ENCODE results near the gene IL22. TPM values are rescaled to one million over a fixed set of nuclear protein-coding genes. Genes with fewer than 3 reads are reported as not detected.

IL22 gene
- total RNA-seq, 3 donors from 2014 or later = not detected

DNA sequence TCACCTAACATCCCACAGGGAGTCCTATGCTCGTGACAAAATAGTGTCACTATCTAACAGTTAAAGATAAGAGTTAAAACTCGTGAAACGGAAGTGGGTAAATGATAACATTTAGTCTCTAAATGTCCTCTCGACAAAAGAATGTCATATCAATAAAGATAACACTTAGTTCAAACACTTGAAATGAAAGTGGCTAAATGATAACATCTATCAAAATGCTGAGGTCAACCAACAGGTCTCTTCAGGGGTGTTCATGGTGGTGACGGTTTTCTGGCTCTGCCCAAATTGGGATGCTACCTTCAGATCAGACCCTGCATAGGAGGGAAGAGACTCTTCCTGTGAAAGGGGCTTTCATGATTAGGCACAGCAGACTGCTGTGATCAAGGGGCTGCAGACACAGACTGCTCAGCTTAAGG, 49.9 kb downstream of the IL22 start:
- DNase-seq (no peak), ATAC-seq (no peak)
- intact Hi-C loops (cut with DNase I, micrococcal nuclease) = no loop called here
- TF ChIP-seq, protein P1, sequence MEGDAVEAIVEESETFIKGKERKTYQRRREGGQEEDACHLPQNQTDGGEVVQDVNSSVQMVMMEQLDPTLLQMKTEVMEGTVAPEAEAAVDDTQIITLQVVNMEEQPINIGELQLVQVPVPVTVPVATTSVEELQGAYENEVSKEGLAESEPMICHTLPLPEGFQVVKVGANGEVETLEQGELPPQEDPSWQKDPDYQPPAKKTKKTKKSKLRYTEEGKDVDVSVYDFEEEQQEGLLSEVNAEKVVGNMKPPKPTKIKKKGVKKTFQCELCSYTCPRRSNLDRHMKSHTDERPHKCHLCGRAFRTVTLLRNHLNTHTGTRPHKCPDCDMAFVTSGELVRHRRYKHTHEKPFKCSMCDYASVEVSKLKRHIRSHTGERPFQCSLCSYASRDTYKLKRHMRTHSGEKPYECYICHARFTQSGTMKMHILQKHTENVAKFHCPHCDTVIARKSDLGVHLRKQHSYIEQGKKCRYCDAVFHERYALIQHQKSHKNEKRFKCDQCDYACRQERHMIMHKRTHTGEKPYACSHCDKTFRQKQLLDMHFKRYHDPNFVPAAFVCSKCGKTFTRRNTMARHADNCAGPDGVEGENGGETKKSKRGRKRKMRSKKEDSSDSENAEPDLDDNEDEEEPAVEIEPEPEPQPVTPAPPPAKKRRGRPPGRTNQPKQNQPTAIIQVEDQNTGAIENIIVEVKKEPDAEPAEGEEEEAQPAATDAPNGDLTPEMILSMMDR (IDR thresholded peaks at IDR 0.05) = no peak
- Histone ChIP-seq H3K4me1 (ENCODE audit: low read depth) (no peaks in the 10 kb centered on the region), H3K4me3 (no peak overlapping the region), H3K36me3 (ENCODE audit: low read depth) (no peaks in the 10 kb centered on the region), H3K9me3 (no peaks in the 10 kb centered on the region)

DNA sequence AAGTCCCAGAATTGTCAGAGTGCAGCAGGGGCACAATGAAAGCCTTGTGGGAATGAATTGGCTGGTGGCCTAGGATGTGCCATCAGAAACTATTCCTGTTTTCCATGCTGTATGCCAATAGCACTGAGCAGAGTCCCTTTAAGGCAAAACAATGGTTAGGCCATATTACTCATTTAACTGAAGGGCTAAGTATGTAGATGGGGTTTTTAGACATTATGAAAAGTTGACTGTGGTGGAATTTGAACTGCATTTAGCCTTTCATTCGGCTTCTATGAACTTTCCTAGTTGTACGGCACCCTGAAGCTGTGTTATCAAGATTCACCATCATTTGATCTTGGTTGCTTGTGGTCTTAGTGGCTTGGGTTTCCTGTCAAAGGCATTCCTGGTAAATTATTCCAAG, 52.5 kb downstream of the IL22 start:
- Histone ChIP-seq H3K4me3 (no peak overlapping the region), H3K9me3 (no peaks in the 10 kb centered on the region), H3K4me1 (ENCODE audit: low read depth) (no peaks in the 10 kb centered on the region), H3K36me3 (ENCODE audit: low read depth) (no peaks in the 10 kb centered on the region)
- DNase-seq (no peak), ATAC-seq (no peak)
- TF ChIP-seq, protein P1 (IDR thresholded peaks at IDR 0.05) = no peak
- intact Hi-C loops (cut with DNase I, micrococcal nuclease) = no loop called here

DNA sequence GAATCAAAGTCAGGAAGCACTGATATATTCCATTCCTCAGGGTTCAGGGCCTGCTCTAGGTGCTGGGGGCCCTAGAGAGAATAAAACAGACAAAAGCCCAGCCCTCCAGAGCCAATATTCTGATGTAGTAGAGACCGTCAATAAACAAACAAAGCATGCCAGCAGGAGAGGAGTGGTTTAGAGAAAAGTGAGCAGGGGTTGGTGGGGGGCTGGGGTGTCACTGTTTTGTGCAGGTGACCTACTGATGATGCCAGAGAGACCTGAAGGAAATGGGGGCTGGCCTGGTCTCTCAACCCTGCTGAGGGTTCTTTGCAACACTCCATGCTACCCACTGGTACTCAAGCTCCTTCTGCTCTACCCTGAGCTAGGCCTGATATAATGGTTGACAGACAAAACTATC, 54.3 kb downstream of the IL22 start:
- H3K36me3 ChIP-seq (ENCODE audit: low read depth) = no peaks in the 10 kb centered on the region
- DNase-seq = no peak
- intact Hi-C loops (cut with DNase I, micrococcal nuclease) = no loop called here
- TF ChIP-seq, protein P1 (IDR thresholded peaks at IDR 0.05) = no peak
- ATAC-seq = no peak
- no peaks in the 10 kb centered on the region for H3K4me1 ChIP-seq (ENCODE audit: low read depth)
- H3K9me3 ChIP-seq = no peaks in the 10 kb centered on the region
- H3K4me3 ChIP-seq = no peak overlapping the region

DNA sequence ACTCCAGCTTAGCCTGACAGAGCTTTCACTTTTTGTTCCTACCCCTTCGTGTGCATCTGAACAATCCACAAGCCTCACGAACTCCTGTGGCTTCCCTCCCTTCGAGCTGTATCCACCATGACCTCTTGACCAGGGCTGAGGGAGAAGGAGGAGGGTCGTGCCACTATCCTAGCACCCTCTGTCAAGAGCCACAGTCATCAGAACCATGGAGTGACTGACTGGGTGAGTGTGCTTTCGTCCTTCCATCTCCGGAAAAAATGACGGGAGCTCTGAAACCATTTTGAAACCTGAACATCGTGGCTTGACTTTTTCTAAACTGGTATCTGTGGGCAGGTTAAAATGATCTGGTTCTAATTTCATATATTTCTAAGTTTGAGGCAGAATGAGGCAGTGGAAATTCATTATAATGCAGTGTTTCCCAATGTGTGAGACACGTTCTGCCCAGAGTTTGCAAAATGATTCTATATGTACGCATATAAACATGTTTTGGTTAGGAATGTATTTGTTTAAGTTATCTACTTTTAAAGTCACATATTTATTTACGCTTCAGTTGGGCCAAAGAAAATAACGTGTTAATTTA, 54.8 kb downstream of the IL22 start:
- ATAC-seq = no peak
- intact Hi-C loops (cut with DNase I, micrococcal nuclease) = no loop called here
- TF ChIP-seq, protein P1 (IDR thresholded peaks at IDR 0.05) = no peak

More for the DNA sequence above, 54.8 kb downstream of the IL22 start:
- DNase-seq = no peak
- H3K4me3 ChIP-seq = no peak overlapping the region
- no peaks in the 10 kb centered on the region for H3K36me3 ChIP-seq (ENCODE audit: low read depth)
- H3K9me3 ChIP-seq = no peaks in the 10 kb centered on the region
- no peaks in the 10 kb centered on the region for H3K4me1 ChIP-seq (ENCODE audit: low read depth)

Other genes starting within 250 kb of the IL22 start
- gene IFNG, start 93.9 kb downstream of the IL22 start, total RNA-seq = not detected
- not detected for gene IL26, start 27.8 kb downstream of the IL22 start, total RNA-seq
- 10 to 100 TPM in 2 of 3 donors, 1 to 10 TPM in 1; 7.1 to 70.9 (median 11.5) TPM for gene MDM1, start 78.8 kb upstream of the IL22 start, total RNA-seq

Measured in mucosa of descending colon (tissue), 3 donors.